KMS-11 (cell line): ENCODE measurements around the gene TAF11.
A peak's percentile ranks its signal among the peaks of the same experiment; 100 is the strongest.

Experiments used
- H2AFZ ChIP-seq: fragments of 200-600 bp; sonication (generic); 2 replicates; pipeline ENCODE4 v1.6.1; 2016; ENCODE audit warnings: antibody characterized with exemption, mixed run types, low read depth
- H3K27ac ChIP-seq: fragments of 200-600 bp; sonication (generic); 2 replicates; pipeline ENCODE4 v1.6.1; 2016; ENCODE audit warnings: mild to moderate bottlenecking, mixed run types
- H3K27me3 ChIP-seq: fragments of 200-600 bp; sonication (generic); 2 replicates; pipeline ENCODE4 v1.6.1; 2017; ENCODE audit warnings: mild to moderate bottlenecking, low read depth, mixed run types, moderate library complexity; ENCODE audit not compliant: insufficient read depth
- H3K36me3 ChIP-seq: fragments of 200-600 bp; sonication (generic); 2 replicates; pipeline ENCODE4 v1.6.1; 2017; ENCODE audit warnings: mild to moderate bottlenecking, mixed run types; ENCODE audit not compliant: insufficient read depth
- H3K4me1 ChIP-seq: fragments of 200-600 bp; sonication (generic); 2 replicates; pipeline ENCODE4 v1.6.1; 2016; ENCODE audit warnings: mild to moderate bottlenecking, low read depth, mixed run types; ENCODE audit not compliant: poor library complexity, severe bottlenecking
- H3K4me2 ChIP-seq: fragments of 200-600 bp; sonication (generic); 2 replicates; pipeline ENCODE4 v1.7.0; 2016; ENCODE audit warnings: mild to moderate bottlenecking, mixed run types
- H3K4me3 ChIP-seq: fragments of 200-600 bp; sonication (generic); IDR thresholded peaks from 2 replicates; pipeline ENCODE4 v1.6.1; 2017; ENCODE audit warnings: low read depth, low read length, mixed read lengths; ENCODE audit not compliant: insufficient read depth
- H3K79me2 ChIP-seq: fragments of 200-600 bp; sonication (generic); 2 replicates; pipeline ENCODE4 v1.6.1; 2016; ENCODE audit warnings: low read depth, mixed run types; ENCODE audit not compliant: insufficient read depth
- H3K9ac ChIP-seq: fragments of 200-600 bp; sonication (generic); 2 replicates; pipeline ENCODE4 v1.6.1; 2016; ENCODE audit warnings: mild to moderate bottlenecking, mixed run types
- H4K20me1 ChIP-seq: fragments of 200-600 bp; sonication (generic); 2 replicates; pipeline ENCODE4 v1.6.1; 2016; ENCODE audit warnings: mild to moderate bottlenecking, mixed run types; ENCODE audit not compliant: insufficient read depth
- TF ChIP-seq, protein P1 (sequence below): fragments of 200-600 bp; sonication (generic); conservative IDR thresholded peaks from 2 replicates; pipeline ENCODE4 v1.6.1; 2017; ENCODE audit warnings: low read depth, mild to moderate bottlenecking, antibody characterized with exemption, low read length, moderate library complexity, mixed read lengths

Gene TAF11

DNA sequence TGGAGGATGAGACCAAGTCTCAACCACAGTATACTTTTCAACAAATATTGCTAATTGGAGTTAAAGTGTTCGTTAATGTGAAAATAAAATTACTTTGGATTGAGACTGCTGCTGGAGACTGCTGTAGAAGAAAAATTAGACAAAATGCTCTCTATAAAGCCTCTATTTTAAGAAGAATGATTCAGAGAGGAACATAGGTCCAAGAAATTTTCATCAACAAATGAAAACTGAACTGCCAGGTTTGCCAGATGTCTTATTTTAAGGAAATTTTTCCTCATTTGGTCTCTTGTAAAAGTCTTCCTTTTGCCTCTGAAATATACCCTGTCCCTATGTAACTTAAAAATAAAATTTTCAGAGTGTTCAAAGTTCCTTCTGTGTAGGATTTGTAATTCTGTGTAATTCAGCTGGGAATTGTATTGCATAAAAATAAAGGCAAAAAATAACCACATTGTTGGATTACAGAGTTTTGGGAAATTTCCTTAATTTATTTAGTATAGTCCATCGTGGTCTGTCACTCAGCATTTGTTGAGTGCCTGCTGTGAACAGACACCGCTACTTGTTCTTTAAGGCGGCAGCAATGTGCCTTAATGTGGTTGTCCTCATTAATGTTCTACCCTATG lies 28.6 kb upstream of the TAF11 start:
- no peak overlapping the region for H2AFZ ChIP-seq
- no peak overlapping the region for H3K4me2 ChIP-seq

GRCh38 chr6:34914358-34914757 lies 26.5 kb upstream of the TAF11 start:
- Histone ChIP-seq H3K9ac (no peak overlapping the region), H3K27ac (no peak overlapping the region), H3K79me2 (no peaks in the 10 kb centered on the region), H3K36me3 (no peaks in the 10 kb centered on the region), H3K4me1 (peaks cover 27% of the 10 kb centered on the region), H2AFZ (no peak overlapping the region), H3K4me2 (no peak overlapping the region), H3K4me3 (no peak overlapping the region), H4K20me1 (peaks cover 11% of the 10 kb centered on the region; the same call in 1 of the 2 replicates), H3K27me3 (peaks cover 3% of the 10 kb centered on the region; the same call in 1 of the 2 replicates)
- TF ChIP-seq, protein P1, sequence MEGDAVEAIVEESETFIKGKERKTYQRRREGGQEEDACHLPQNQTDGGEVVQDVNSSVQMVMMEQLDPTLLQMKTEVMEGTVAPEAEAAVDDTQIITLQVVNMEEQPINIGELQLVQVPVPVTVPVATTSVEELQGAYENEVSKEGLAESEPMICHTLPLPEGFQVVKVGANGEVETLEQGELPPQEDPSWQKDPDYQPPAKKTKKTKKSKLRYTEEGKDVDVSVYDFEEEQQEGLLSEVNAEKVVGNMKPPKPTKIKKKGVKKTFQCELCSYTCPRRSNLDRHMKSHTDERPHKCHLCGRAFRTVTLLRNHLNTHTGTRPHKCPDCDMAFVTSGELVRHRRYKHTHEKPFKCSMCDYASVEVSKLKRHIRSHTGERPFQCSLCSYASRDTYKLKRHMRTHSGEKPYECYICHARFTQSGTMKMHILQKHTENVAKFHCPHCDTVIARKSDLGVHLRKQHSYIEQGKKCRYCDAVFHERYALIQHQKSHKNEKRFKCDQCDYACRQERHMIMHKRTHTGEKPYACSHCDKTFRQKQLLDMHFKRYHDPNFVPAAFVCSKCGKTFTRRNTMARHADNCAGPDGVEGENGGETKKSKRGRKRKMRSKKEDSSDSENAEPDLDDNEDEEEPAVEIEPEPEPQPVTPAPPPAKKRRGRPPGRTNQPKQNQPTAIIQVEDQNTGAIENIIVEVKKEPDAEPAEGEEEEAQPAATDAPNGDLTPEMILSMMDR: no peak

More for the DNA sequence above, 28.6 kb upstream of the TAF11 start:
- H3K9ac ChIP-seq: no peak overlapping the region
- no peaks in the 10 kb centered on the region for H3K36me3 ChIP-seq
- no peak overlapping the region for H3K4me3 ChIP-seq
- H3K79me2 ChIP-seq: no peaks in the 10 kb centered on the region
- no peak overlapping the region for H3K27ac ChIP-seq
- H3K27me3 ChIP-seq: peaks cover 3% of the 10 kb centered on the region; the same call in 1 of the 2 replicates
- peaks cover 26% of the 10 kb centered on the region for H3K4me1 ChIP-seq
- peaks cover 11% of the 10 kb centered on the region; the same call in 1 of the 2 replicates for H4K20me1 ChIP-seq
- TF ChIP-seq, protein P1: no peak

DNA sequence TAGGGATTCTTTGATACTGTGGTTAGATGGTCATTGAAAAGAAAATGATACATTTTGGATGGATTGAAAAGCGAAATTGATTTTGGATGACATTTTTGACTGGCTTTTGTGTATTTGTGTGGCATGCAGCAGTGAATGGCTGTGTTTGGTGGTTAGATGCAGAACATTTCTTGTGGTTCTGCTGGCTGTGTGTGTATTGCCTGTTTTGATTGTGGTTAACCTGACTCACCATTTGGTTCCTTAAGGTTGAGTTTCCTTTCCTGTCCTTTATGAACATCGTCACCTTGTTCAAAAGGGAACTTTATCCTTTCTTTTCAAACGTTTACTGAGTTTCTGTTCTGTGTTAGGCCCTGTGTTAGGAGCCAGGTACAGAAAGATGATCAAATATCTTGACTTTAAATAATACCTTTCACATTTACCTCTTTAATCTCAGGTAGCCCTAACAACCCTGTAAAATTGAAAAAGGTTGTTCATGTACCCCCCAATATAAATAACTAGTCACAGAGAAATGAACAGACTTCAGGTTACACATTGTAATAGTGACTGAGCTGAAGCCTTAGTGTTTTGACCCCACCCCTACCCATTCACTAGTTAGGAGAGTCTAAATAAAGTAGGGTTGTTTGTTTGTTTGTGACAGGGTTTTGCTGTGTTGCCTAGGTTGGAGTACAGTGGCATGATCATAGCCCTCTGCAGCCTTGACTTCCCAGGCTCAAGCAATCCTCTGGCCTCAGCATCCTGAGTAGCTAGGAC lies 25.0 kb upstream of the TAF11 start:
- TF ChIP-seq, protein P1: no peak
- peaks cover 11% of the 10 kb centered on the region; the same call in 1 of the 2 replicates for H4K20me1 ChIP-seq
- no peaks in the 10 kb centered on the region for H3K36me3 ChIP-seq
- H3K9ac ChIP-seq: no peak overlapping the region
- no peak overlapping the region for H3K4me3 ChIP-seq
- no peak overlapping the region for H3K27ac ChIP-seq
- no peak overlapping the region for H2AFZ ChIP-seq
- no peaks in the 10 kb centered on the region for H3K79me2 ChIP-seq
- H3K27me3 ChIP-seq: peaks cover 3% of the 10 kb centered on the region; the same call in 1 of the 2 replicates
- peak overlapping the region; percentile 63 for H3K4me2 ChIP-seq
- peaks cover 36% of the 10 kb centered on the region for H3K4me1 ChIP-seq

GRCh38 chr6:34911822-34912221 lies 24.0 kb upstream of the TAF11 start:
- Histone ChIP-seq H3K27me3 (peaks cover 3% of the 10 kb centered on the region; the same call in 1 of the 2 replicates), H3K27ac (no peak overlapping the region), H4K20me1 (peaks cover 11% of the 10 kb centered on the region; the same call in 1 of the 2 replicates), H3K9ac (no peak overlapping the region), H3K4me2 (peak overlapping the region; percentile 63; the same call in 1 of the 2 replicates), H3K4me1 (peaks cover 38% of the 10 kb centered on the region), H2AFZ (no peak overlapping the region), H3K4me3 (no peak overlapping the region), H3K79me2 (no peaks in the 10 kb centered on the region), H3K36me3 (no peaks in the 10 kb centered on the region)
- TF ChIP-seq, protein P1: no peak
